ENCODE data around the gene FAM229B. TPM values are rescaled to one million over a fixed set of nuclear protein-coding genes. Genes with fewer than 3 reads are reported as not detected.

The FAM229B gene
- polyA plus RNA-seq, 1 donor = 15.2 TPM

Other genes with a start within 250 kb of the FAM229B start
- 46.0 TPM for gene FYN, start 214.1 kb upstream of the FAM229B start, polyA plus RNA-seq
- gene CCN6, start 33.5 kb upstream of the FAM229B start, polyA plus RNA-seq = 0.43 TPM
- 33.8 TPM for gene TUBE1, start 109 bp upstream of the FAM229B start, polyA plus RNA-seq
- gene LAMA4, start 167.0 kb downstream of the FAM229B start, polyA plus RNA-seq = 57.6 TPM

Data from large intestine (tissue), 1 donor.